T-helper 2 cell (primary cell): ENCODE results near the gene CERS1.
"Not testable (repeated sequence)": the region's sequence is repeated elsewhere in the genome, so short reads cannot be mapped to it uniquely, and the experiment has no call there.

ENCODE experiments used
- DNase-seq, 5 experiments: peaks; one replicate each; pipeline versions ENCODE4 v3.0.0 to v3.0.0-alpha.2; 2012 to 2022

CERS1 gene

GRCh38 chr19:18919086-18919899 lies 23.3 kb upstream of the CERS1 start, which contains the start of the genes COPE and DDX49:
Gene COPE, minus strand, starts transcription at chr19:18919387. Its CDS starts 39 bp downstream, at chr19:18919348.
Gene DDX49, plus strand, starts transcription at chr19:18919715. Its CDS starts 27 bp downstream, at chr19:18919742.
- DNase-seq, result peak; percentile 87 to 100 (median 97)

DNA sequence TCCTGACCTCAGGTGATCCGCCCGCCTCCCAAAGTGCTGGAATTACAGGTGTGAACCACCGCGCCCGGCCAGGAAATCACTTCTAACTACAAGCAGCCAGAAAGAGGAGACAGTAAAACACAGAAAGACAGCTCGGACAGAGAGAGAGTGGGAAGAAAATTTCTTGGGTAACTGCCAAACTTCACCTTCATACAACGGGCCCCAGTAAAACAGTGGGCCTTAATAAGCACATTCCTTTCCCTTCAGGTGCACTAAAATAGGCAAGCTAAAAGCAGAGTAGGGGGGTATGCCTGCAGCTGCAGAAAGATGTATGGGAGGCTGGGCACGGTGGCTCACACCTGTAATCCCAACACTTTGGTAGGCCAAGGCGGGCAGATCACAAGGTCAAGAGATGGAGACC lies 21.6 kb upstream of the CERS1 start:
- not testable (repeated sequence) for DNase-seq

GRCh38 chr19:18915639-18916038 lies 19.7 kb upstream of the CERS1 start:
- peak in 2 of 5 experiments; percentile 14 to 63 for DNase-seq

GRCh38 chr19:18913466-18913865 lies 17.5 kb upstream of the CERS1 start:
- DNase-seq, result no peak

GRCh38 chr19:18912933-18913332 lies 17.0 kb upstream of the CERS1 start:
- no peak for DNase-seq

DNA sequence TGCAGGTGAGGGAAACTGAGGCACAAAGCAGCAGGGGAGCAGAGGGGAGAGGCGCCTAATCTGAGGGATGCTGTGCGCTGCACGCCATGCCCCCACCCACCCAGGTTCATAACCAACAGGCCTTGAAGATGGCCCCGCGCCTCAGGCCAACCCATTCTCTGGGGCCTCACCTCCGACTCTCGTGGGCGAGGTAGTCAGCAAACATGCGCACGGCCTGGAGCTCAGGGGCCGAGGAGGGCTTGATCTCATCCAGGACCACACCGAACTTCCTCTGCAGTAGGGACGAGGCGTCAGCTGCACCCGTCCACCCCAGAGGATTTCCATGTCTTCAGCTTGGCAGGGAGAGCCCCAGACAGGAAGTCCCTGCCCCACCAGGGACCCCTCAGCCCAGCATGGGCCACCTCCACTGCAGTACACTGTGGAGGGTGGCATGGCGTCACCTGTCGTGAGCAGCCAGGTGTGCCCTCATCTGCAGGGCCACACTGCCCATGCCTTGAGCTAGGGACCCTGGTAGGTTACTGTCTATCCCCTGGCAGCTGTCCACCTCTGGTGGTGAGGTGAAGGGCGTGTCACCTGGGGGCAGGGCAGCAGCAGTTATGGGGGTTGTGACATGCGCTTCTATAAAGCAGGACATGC lies 15.0 kb upstream of the CERS1 start:
- DNase-seq, result no peak

DNA sequence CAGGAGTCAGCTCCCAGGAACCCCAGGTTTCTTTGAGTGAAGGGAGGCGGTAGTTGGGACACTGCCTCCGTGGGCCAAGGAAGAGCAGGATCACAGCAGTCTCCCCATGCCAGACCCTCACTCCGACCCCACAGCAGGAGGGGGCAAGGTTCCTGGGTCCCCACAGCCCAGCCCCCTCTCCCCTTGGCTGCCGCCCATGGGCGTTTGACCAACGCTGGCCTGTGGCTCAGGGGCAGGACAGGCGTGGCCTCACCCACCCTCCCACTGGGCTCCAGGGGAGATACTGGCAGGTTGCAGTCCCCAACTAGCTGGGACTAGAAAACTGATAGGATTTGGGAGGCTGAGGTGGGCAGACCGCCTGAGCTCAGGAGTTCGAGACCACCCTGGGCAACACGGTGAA lies 14.1 kb upstream of the CERS1 start:
- no peak for DNase-seq

DNA sequence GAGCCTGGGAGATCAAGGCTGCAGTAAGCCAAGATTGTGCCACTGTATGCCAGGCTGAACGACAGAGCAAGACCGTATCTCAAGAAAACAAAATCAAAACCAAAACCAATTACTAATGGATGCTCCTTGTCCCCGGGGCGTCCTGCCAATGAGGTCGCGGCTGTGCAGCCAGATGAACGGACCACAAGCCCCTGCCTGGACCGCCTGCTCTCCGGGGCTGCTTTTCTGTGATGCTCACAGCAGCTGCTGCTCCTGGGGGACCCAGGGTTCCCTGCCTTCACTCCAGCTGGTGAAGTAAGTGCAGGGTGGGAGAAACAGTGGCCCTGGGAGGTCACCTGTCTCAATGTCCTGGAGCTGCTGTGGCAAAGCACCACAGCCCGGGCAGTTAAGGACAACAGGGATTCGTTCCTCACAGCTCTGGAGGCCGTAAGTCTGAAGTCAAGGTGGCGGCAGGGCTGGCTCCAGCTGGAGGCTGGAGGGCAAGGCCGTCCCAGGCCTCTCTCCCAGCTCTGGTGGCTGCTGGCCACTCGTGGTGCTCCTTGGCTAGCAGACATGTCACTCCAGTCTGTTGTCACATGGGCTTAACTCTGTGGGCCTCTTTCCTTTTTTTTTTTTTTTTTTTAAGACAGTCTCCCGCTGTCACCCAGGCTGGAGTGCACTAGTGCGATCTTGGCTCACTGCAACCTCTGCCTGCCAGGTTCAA lies 13.1 kb upstream of the CERS1 start:
- DNase-seq, result no peak

- no peak for DNase-seq
Measured at GRCh38 chr19:18906605-18907519, 10.9 kb upstream of the CERS1 start.

DNA sequence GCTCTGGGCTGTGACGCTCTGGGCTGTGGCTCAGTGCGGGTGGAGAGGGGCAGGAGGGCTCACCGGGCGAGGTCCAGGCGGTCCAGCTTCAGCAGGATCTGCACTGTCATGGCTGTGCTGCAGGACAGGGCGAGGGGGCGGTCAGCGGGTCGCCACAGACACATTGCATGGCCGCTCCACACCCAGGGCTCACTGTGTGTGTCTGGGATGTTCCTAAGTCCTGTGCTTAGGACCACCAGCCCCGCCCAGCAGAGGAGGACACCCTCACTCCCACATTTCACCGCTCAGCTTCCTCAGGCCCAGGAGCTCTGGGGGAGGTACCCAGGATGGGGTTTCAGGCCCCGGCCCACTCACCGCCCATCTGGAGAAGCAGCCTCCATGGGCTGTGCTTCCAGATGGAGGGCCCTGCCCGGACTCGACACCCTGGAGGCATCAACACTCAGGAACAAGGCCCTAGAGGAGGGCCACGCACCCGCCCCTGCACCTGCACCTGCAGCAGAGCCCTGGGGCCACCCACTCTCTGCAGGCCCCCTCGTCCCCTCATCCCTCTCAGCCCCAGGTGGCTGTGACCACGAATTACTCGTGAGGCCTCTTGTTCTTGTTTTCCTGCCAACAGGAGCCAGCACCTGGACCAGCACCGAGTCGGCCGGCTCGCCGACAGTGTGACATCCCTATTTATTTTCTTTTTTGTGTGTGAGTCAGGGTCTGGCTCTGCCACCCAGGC lies 9.7 kb upstream of the CERS1 start:
- no peak for DNase-seq

- DNase-seq, result no peak
Measured at GRCh38 chr19:18905058-18905456, 9.1 kb upstream of the CERS1 start.

GRCh38 chr19:18904334-18905057 lies 8.5 kb upstream of the CERS1 start:
- no peak for DNase-seq

DNA sequence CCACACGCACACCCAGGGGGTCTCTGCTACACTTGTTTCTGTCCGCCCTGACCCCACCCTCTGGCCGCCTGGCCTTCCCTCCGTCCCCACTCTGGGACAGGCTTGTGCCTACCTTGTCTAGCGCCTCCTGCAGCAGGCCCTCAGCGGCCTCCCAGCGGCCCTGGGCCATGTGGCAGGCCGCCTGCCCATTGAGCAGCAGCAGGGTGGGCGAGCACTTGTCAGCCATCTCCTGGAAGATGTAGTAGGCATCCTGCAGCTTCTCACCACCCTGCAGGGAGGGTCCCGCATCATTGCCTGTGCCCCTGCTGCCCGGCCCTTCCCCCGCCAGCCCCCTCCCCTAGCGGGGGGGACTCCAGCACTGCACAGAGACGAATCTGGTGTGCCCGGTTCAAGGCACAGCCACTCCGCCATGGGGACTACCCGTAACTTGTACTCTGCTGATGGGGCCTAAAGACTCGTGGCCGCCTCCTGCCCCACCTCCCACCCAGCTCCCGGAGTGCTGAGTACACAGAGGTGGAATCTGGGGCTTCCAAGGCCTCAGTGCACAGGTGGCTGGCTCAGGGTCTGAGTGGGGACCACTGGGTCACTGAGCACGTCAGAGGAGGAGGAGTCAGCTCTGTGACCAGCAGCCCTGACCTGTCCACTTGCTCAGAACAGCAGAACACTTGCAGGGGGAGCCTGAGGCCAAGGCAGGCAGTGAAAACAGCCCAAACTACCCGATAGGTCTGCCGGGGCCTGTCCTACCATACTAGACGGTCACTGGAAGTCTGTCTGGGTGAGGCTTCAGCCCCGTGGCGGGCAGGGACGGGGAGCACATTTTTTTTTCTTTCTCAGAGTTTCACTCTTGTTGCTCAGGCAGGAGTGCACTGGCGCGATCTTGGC lies 7.4 kb upstream of the CERS1 start:
- DNase-seq, result no peak

- DNase-seq, result not testable (repeated sequence)
Measured at GRCh38 chr19:18902519-18902918, 6.6 kb upstream of the CERS1 start.

DNA sequence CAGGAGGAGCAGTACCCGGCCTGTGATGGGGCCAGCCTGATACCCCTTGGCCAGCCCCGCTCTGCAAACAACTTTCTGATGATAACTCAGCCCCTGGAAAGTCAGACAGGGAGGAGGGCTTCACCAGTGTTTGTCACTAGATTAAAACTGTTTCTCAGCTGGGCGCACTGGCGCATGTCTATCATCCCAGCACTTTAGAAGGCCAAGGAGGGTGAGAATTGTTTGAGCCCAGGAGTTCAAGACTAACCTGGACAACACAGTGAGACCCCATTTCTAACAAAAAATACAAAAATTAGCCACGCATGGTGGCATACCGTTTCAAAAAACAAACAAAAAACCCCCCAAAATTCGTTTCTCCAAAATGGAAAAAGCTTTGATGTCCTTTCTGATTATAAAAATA lies 5.5 kb upstream of the CERS1 start:
- DNase-seq, result no peak

GRCh38 chr19:18900700-18901481 lies 4.9 kb upstream of the CERS1 start:
- no peak for DNase-seq

DNA sequence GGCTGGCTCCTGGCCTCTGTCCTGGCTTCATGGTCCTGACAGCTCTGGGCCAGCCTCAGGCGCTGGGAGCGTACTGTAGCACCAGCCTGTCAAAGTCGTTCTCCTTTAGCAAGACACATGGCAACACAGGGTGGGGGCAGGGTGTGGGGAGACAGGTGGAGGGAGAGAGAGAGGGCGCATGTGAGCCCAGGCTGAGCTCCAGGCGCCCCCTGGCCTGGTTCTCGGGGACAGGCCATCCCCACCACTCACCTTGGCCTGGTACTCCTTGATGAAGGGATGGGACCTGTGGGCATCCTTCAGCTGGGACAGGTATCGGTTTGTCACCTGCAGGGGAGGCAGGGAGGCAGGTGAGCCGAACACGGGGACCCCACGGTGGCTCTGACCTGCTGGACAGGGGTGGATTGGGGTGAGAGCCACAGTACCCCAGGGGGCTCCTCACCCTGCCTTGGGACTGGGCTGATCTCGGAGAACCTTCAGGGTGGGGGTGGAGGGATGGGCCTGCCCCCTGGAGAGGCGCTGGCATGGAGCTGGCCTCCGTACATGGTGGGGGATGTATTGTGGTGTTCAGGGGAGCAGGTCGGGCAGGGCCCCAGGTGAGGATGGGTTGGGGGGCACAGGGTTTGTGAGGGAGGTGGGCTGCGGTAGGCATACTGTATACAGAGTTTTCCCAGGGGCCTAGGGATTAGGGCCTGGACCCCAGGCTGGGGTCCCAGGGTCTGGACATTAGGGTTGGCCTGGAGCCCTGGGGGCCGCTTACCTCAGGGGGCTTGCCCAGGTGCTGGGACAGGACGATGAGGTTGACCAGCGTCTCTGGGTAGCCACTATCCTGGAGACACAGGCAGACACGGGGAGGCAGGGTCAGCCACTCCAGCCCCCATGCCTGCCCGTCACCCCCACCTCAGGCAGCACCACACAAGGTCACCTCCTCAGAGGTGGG lies 3.9 kb upstream of the CERS1 start:
- DNase-seq, result no peak
